HFF-Myc (cell line): ENCODE results near the gene RTP5.

Experiments
- DNase-seq: peaks from one replicate; pipeline ENCODE4 v3.0.0-alpha.2; 2011; ENCODE audit warnings: low read depth; ENCODE audit errors: extremely low read depth
- H3K4me3 ChIP-seq: replicated peaks from 2 replicates; pipeline ENCODE4 v1.5.1; 2011; ENCODE audit warnings: low read depth, mild to moderate bottlenecking, control low read depth, low read length
- TF ChIP-seq, protein P1 (sequence below): IDR thresholded peaks from 2 replicates; pipeline ENCODE4 v1.5.1; 2012; ENCODE audit warnings: mild to moderate bottlenecking, low read depth, low read length, control low read depth; ENCODE audit errors: missing control alignments

The RTP5 gene

DNA sequence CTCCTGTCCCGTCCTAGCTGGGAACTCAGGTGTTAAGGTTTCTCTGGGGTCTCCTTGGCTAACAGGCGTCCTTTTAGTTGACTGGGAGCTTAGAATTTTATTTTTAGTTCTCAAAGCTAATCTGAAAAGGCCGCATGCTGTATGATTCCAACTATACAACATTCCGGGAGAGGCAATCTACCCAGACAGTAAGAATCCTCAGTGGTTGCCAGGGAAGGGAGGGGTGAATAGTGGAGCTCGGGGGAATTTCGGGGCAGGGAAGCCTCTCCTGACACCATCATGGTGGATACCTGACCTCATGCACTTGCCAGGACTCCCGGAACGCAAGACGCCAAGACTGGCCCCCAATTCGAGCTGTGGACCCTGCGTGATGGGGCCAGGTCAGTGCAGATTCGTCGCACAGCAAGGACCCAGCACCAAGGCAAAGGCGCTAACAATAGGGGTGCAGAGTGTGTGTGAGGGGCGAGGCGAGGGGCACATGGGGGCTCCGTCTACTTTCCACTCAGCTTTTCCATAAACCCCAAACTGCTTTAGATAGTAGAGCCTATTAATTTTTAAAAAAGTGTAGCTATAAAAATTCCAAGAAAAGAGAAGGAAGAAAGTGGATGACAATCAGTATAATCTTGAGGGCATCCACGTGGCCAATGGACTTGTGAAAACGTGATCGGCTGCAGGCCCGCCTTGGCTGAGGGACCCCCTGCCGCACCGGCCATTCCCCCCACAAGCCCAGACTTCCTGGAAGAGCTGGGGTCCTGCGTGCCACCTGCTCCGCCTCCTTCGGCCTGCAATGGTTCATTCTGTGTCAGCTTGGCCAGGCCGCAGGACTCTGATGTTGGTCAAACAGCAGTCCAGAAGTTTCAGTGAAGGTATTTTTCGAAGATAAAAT lies 28.1 kb upstream of the RTP5 start:
- TF ChIP-seq, protein P1, sequence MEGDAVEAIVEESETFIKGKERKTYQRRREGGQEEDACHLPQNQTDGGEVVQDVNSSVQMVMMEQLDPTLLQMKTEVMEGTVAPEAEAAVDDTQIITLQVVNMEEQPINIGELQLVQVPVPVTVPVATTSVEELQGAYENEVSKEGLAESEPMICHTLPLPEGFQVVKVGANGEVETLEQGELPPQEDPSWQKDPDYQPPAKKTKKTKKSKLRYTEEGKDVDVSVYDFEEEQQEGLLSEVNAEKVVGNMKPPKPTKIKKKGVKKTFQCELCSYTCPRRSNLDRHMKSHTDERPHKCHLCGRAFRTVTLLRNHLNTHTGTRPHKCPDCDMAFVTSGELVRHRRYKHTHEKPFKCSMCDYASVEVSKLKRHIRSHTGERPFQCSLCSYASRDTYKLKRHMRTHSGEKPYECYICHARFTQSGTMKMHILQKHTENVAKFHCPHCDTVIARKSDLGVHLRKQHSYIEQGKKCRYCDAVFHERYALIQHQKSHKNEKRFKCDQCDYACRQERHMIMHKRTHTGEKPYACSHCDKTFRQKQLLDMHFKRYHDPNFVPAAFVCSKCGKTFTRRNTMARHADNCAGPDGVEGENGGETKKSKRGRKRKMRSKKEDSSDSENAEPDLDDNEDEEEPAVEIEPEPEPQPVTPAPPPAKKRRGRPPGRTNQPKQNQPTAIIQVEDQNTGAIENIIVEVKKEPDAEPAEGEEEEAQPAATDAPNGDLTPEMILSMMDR = no peak
- no peak overlapping the region for H3K4me3 ChIP-seq
- DNase-seq = no peak

DNA sequence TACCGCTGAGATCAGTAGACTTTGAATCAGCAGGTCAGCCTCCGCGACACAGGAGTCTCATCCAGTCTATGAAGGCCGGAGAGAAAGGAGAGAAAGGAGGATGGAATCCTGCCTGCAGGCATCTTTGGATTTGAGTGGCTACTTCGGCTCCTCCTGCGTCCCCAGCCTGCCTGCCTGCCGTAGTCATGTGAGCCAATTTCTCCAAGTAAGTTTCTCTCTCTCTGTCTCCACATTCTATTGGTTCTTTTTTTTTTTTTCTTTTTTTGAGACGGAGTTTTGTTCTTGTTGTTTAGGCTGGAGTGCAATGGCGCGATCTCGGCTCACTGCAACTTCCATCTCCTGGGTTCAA lies 27.5 kb upstream of the RTP5 start:
- TF ChIP-seq, protein P1 = no peak
- no peak for DNase-seq
- no peak overlapping the region for H3K4me3 ChIP-seq

DNA sequence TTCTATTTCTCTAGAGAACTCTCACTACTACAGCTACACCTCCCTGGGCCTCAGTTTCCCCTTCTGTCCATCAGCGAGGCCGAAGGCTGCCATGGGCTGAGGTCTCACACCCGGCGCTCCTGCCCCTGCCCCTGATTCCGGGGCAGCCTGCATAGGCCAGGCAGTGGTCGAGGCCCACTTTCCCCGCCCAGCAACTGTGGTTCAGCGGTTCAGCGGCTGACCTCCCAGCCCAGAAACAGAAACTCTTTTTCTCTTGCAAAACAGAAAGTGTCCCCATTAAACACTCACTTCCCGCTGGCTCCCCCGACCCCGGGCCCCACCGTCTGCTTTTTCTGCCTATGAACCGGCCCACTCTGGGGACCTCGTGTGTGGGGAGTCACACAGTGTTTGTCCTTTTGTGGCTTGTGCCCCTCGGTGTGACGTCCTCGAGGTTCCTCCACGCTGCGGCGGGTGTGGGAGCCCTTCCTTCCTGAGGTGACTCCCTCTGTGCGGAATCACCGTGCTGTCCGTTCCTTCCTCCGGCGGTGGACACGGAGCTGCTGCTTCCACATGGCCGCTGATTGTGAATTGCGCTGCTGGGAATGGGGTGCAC lies 26.8 kb upstream of the RTP5 start:
- TF ChIP-seq, protein P1 = no peak
- H3K4me3 ChIP-seq = no peak overlapping the region
- DNase-seq = no peak

DNA sequence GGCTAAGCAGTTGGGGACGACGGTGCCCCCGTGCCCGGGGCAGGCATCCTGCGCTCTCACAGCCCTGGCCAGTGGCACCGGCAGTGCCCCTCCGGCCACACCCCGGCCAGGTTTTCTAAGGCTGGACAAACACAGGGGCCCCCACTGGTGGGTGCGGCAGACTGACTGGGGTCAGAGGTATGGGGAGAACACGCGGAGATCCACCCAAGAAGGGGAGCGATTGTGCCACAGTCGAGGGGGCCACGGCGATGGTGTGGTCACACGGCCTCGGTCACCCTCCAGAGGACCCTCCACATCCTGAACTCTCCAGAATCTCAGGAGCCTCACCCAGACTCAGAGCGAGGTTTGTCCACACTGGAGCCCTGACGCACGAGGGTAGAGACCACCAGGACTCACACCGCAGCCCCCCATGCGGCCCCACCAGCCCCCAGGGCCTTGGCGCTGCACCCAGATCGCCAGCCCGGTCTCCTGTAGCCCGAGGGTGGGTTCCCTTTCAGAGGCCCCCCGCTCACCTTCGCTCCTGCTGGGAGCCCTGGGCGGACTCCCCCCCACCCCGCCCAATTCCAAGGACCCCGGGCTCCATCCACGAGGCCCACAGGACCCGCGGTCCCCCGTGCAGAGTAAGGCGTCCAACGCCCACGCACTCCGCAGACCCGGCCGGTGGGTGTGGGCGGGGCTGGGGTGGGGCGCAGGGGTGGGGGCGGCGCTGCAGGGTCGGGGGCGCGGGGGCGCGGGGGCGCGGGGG lies 26.0 kb upstream of the RTP5 start:
- TF ChIP-seq, protein P1 = no peak
- DNase-seq = no peak
- H3K4me3 ChIP-seq = no peak overlapping the region

DNA sequence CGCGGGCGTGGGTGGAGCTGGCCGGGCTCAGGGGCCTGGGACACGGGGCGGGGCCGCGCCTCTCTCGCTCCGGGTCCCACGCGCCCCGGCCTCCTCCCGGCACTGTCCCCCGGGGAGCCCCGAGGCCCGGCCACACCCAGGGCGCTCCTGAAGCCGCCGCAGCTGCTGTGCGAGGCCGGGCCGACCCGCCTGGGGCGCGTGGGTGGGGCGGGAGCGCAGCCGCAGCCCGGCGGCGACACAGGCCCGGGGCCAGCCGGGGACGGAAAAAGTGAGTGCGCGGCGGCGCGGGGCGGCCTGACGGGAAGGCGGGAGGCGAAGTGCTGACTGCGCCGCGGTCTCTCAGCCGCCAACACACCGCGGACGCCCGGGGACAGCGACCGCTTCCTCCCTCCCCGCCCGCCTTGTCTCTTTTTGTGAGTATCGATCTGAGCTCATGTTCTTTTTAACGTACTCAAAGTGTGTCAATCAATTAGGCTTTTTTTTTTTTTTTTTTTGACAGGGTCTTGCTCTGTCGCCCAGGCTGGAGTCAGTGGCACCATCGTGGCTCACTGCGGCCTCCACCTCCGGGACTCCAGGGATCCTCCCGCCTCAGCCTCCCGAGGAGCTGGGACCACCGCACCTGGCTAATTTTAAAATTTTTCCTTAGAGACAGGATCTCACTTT lies 25.3 kb upstream of the RTP5 start:
- TF ChIP-seq, protein P1 = no peak
- no peak for DNase-seq
- peak overlapping the region; percentile 27 for H3K4me3 ChIP-seq

DNA sequence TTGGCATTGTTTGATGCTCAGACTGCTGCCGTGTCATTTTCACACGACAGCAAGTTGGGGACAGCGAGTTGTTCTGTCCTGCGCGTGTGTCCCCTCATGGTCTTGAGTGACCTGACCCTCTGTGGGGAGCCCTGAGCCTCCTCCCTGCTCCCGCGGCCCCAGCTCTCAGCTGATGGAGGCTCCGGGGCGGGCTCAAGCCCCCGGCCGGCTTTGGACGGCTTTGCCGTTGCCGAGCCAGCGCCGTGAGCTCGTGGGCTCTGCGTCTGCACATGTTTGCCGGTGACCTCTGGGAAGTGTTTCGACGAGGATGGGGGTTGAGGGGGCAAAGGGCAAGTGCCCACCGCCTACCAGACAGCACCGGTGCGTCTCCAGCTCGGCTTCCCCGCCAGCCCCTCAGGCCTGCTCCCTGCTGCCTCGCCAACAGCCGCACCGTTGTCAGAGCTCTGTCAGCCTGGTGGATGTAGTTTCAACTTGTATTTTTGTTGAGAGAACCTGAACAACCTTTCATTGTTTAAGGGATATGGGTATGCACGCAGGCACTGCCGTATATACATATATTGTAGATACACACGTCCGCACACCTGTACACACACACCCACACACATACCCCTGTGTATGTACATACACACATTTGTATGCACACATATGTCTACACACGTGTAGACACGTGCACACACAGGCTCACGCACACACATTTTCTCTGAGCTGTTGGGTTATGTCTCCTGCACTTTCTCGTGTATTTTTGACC lies 24.5 kb upstream of the RTP5 start:
- H3K4me3 ChIP-seq = peak overlapping the region; percentile 27; the same call in 1 of the 2 replicates
- TF ChIP-seq, protein P1 = no peak
- DNase-seq = no peak
